ENCODE data around the gene HMG20A.

Gene HMG20A

DNA sequence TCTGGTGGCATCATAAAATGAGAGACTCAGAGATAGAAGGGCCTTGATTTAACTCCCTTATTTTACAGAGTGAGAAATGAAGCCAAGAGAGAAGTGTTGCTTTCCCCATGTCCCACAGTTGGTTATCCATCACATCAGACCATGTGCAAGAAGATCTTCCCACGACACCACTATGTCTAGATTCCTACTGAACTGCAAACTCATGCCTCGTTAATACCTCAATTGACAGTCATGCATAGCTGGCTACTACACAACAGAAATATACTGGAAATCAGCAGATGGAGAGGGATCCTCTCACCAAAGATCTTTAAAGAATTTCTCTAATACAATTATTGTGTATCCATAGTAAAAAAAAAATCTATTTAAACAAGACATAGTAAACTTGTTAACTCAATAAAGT, 34.1 kb upstream of the HMG20A start:
- TF ChIP-seq POLR2AphosphoS5 (IDR thresholded peaks at IDR 0.05; ENCODE audit: borderline replicate concordance, low read depth, low read length) (no peak), EZH2 (IDR thresholded peaks at IDR 0.05) (no peak), FOXP2 (optimal IDR thresholded peaks at IDR 0.05; ENCODE audit: control extremely low read depth, extremely low read length, insufficient read depth) (no peak)
- H3K9me3 ChIP-seq (ENCODE audit: low read depth, low read length): no peaks in the 10 kb centered on the region
- no peak for DNase-seq (ENCODE audit: low read depth, low spot score)
- H3K27ac ChIP-seq: no peak overlapping the region
- H3K9ac ChIP-seq (ENCODE audit: insufficient read length): no peak overlapping the region
- no peaks in the 10 kb centered on the region for H3K36me3 ChIP-seq (ENCODE audit: insufficient read depth, low read length)
- no peak overlapping the region for H3K4me3 ChIP-seq

DNA sequence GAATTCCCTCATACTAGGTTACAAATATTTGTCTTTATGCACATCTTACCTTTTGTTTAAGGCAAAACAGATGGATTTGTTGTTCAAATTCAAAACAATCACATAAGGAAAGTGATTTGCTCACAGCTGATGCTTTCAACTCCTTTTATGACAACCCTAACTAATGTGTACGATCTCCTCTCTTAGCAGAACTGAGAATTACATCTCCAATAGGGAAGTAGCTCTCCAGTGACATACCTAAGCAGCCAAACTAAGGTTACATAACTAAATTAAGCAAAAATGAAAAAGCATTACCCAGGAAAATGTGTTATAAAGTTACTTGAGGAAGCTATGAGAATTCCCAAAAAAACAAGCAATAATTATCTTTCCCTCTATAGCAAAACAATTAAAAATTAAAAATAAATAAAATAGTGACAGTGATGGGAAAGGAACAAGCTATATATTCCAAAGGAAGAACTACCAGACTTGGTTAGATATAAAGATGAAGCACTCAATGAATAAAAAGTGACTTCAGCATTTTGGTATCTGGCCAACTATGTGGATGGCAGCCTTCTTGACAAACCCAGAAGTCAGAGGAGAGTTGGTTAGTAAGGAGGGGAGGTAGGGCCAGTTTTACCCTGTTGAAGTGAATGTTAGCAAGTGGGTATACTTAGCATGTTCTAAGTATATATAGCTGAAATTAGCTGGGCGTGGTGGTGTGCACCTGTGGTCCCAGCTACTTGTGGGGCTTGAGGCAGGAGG, 33.2 kb upstream of the HMG20A start:
- Histone ChIP-seq H3K9me3 (ENCODE audit: low read depth, low read length) (no peaks in the 10 kb centered on the region), H3K4me3 (no peak overlapping the region), H3K9ac (ENCODE audit: insufficient read length) (no peak overlapping the region), H3K27ac (no peak overlapping the region), H3K36me3 (ENCODE audit: insufficient read depth, low read length) (no peaks in the 10 kb centered on the region)
- TF ChIP-seq POLR2AphosphoS5 (IDR thresholded peaks at IDR 0.05; ENCODE audit: borderline replicate concordance, low read depth, low read length): no peak
- no peak for DNase-seq (ENCODE audit: low read depth, low spot score)

GRCh38 chr15:77391372-77391951, 29.2 kb upstream of the HMG20A start:
- no peak overlapping the region for H3K27ac ChIP-seq
- no peaks in the 10 kb centered on the region for H3K36me3 ChIP-seq (ENCODE audit: insufficient read depth, low read length)
- no peak for TF ChIP-seq FOXP2 (optimal IDR thresholded peaks at IDR 0.05; ENCODE audit: control extremely low read depth, extremely low read length, insufficient read depth)
- no peak for TF ChIP-seq EZH2 (IDR thresholded peaks at IDR 0.05)
- TF ChIP-seq POLR2AphosphoS5 (IDR thresholded peaks at IDR 0.05; ENCODE audit: borderline replicate concordance, low read depth, low read length): no peak
- 0 out of 2 replicates have a peak, but pooled peaks cover 7% of the 10 kb centered on the region for H3K9me3 ChIP-seq (ENCODE audit: low read depth, low read length)
- no peak overlapping the region for H3K4me3 ChIP-seq
- H3K9ac ChIP-seq (ENCODE audit: insufficient read length): no peak overlapping the region
- DNase-seq (ENCODE audit: low read depth, low spot score): no peak

DNA sequence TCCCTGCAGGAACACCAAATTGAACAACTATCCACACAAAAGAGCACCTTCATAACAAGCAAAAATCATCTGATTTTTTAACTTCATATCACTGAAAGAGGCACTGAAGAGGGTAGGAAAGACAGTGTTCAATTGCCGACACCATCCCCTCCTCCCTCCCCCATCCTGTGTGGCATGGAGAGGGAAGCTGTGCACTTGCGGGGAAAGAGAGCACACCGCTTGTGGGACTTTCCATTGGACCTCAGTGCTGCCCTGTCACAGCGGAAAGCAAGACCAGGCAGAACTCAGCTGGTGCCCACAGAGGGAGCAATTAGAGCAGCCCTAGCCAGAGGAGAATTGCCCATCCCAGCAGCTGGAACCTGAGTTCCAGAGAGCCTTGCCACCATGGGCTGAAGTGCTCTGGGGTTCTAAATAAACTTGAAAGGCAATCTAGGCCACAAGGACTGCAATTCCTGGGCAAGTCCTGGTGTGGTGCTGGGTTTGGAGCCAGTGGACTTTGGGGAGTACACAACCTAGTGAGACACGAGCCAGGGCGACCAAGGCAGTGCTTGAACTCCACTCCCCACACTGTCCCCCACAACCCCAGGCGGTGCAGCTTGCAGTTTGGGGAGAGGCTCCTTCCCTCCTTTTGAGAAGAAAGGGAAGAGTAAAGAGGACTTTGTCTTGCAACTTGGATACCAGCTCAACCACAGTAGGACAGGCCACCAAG, 27.8 kb upstream of the HMG20A start:
- no peak for DNase-seq (ENCODE audit: low read depth, low spot score)
- Histone ChIP-seq H3K4me3 (no peak overlapping the region), H3K36me3 (ENCODE audit: insufficient read depth, low read length) (no peaks in the 10 kb centered on the region), H3K27ac (no peak overlapping the region), H3K9ac (ENCODE audit: insufficient read length) (no peak overlapping the region), H3K9me3 (ENCODE audit: low read depth, low read length) (0 out of 2 replicates have a peak, but pooled peaks cover 7% of the 10 kb centered on the region)
- TF ChIP-seq FOXP2 (optimal IDR thresholded peaks at IDR 0.05; ENCODE audit: control extremely low read depth, extremely low read length, insufficient read depth): no peak
- TF ChIP-seq POLR2AphosphoS5 (IDR thresholded peaks at IDR 0.05; ENCODE audit: borderline replicate concordance, low read depth, low read length): no peak
- no peak for TF ChIP-seq EZH2 (IDR thresholded peaks at IDR 0.05)

GRCh38 chr15:77393471-77393840, 27.2 kb upstream of the HMG20A start:
- H3K27ac ChIP-seq: no peak overlapping the region
- no peaks in the 10 kb centered on the region for H3K36me3 ChIP-seq (ENCODE audit: insufficient read depth, low read length)
- H3K9ac ChIP-seq (ENCODE audit: insufficient read length): no peak overlapping the region
- no peak overlapping the region for H3K4me3 ChIP-seq
- DNase-seq (ENCODE audit: low read depth, low spot score): no peak
- TF ChIP-seq EZH2 (IDR thresholded peaks at IDR 0.05) (no peak), FOXP2 (optimal IDR thresholded peaks at IDR 0.05; ENCODE audit: control extremely low read depth, extremely low read length, insufficient read depth) (no peak), POLR2AphosphoS5 (IDR thresholded peaks at IDR 0.05; ENCODE audit: borderline replicate concordance, low read depth, low read length) (no peak)
- peaks cover 7% of the 10 kb centered on the region; the same call in 1 of the 2 replicates for H3K9me3 ChIP-seq (ENCODE audit: low read depth, low read length)

DNA sequence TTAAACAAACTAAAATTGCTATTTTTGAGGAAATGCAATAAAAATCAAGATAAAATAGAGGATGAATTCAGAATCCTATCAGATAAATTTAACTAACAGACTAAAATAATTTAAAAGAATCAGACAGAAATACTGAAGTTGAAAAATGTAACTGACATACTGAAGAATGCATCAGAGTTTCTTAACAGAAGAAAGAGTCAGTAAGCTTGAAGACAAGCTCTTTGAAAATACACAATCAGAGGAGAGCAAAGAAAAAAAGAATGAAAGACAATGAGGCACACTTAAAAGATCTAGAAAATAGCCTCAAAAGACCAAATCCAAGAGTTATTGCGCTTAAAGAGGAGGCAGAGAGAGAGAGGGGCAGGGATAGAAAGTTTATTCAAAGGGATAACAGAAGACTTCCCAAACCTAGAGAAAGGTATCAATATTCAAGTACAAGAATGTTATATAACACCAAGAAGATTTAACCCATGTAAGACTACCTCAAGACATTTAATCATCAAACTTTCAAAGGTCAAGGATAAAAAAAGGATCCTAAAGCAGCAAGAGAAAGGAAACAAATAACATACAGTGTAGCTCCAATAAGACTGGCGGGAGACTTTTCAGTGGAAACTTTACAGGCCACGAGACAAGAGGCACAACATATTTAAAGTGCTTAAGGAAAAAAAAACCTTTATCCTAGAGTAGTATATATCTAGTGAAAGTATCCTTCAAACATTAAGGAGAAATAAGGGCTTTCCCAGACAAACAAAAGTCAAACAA, 25.5 kb upstream of the HMG20A start:
- Histone ChIP-seq H3K9ac (ENCODE audit: insufficient read length) (no peak overlapping the region), H3K4me3 (no peak overlapping the region), H3K27ac (no peak overlapping the region), H3K36me3 (ENCODE audit: insufficient read depth, low read length) (no peaks in the 10 kb centered on the region), H3K9me3 (ENCODE audit: low read depth, low read length) (peaks cover 7% of the 10 kb centered on the region; the same call in 1 of the 2 replicates)
- no peak for DNase-seq (ENCODE audit: low read depth, low spot score)
- TF ChIP-seq FOXP2 (optimal IDR thresholded peaks at IDR 0.05; ENCODE audit: control extremely low read depth, extremely low read length, insufficient read depth) (no peak), POLR2AphosphoS5 (IDR thresholded peaks at IDR 0.05; ENCODE audit: borderline replicate concordance, low read depth, low read length) (no peak), EZH2 (IDR thresholded peaks at IDR 0.05) (no peak)

GRCh38 chr15:77396692-77397091, 24.0 kb upstream of the HMG20A start:
- no peak for TF ChIP-seq POLR2AphosphoS5 (IDR thresholded peaks at IDR 0.05; ENCODE audit: borderline replicate concordance, low read depth, low read length)
- no peak for TF ChIP-seq EZH2 (IDR thresholded peaks at IDR 0.05)
- TF ChIP-seq FOXP2 (optimal IDR thresholded peaks at IDR 0.05; ENCODE audit: control extremely low read depth, extremely low read length, insufficient read depth): no peak
- H3K9ac ChIP-seq (ENCODE audit: insufficient read length): no peak overlapping the region
- no peak for DNase-seq (ENCODE audit: low read depth, low spot score)
- no peaks in the 10 kb centered on the region for H3K36me3 ChIP-seq (ENCODE audit: insufficient read depth, low read length)
- H3K27ac ChIP-seq: no peak overlapping the region
- peaks cover 7% of the 10 kb centered on the region; the same call in 1 of the 2 replicates for H3K9me3 ChIP-seq (ENCODE audit: low read depth, low read length)
- no peak overlapping the region for H3K4me3 ChIP-seq

- DNase-seq (ENCODE audit: low read depth, low spot score): no peak
- Histone ChIP-seq H3K27ac (no peak overlapping the region), H3K9me3 (ENCODE audit: low read depth, low read length) (peaks cover 7% of the 10 kb centered on the region; the same call in 1 of the 2 replicates), H3K9ac (ENCODE audit: insufficient read length) (no peak overlapping the region), H3K36me3 (ENCODE audit: insufficient read depth, low read length) (no peaks in the 10 kb centered on the region), H3K4me3 (no peak overlapping the region)
- no peak for TF ChIP-seq EZH2 (IDR thresholded peaks at IDR 0.05)
- TF ChIP-seq FOXP2 (optimal IDR thresholded peaks at IDR 0.05; ENCODE audit: control extremely low read depth, extremely low read length, insufficient read depth): no peak
- TF ChIP-seq POLR2AphosphoS5 (IDR thresholded peaks at IDR 0.05; ENCODE audit: borderline replicate concordance, low read depth, low read length): no peak
Measured at GRCh38 chr15:77398927-77399326, 21.8 kb upstream of the HMG20A start.
